Esophagus muscularis mucosa (tissue), 4 donors: ENCODE measurements around the gene NGEF. TPM values are rescaled to one million over a fixed set of nuclear protein-coding genes. Genes with fewer than 3 reads are reported as not detected.
A peak's percentile ranks its signal among the peaks of the same experiment; 100 is the strongest.

Experiments
- DNase-seq: peaks from one replicate; pipeline ENCODE4 v3.0.0-alpha.2; 2017; ENCODE audit errors: extremely low spot score
- H3K27ac ChIP-seq, 4 donors: fragments of 200-600 bp; sonication (generic); replicated peaks in 1 of 4; 1 replicate in 3 of 4; 2 replicates in 1 of 4; pipeline ENCODE4 v1.5.1; 2016 to 2019; ENCODE audit warnings: mild to moderate bottlenecking in 1 of 4
- H3K27me3 ChIP-seq, 4 donors: fragments of 200-600 bp; sonication (generic); one replicate each; pipeline versions ENCODE4 v1.5.1 to v1.6.0; 2016 to 2019
- H3K36me3 ChIP-seq, 4 donors: fragments of 200-600 bp; sonication (generic); one replicate each; pipeline ENCODE4 v1.5.1; 2016 to 2019
- H3K4me1 ChIP-seq, 4 donors: fragments of 200-600 bp; sonication (generic); one replicate each; pipeline ENCODE4 v1.5.1; 2016 to 2019
- H3K4me3 ChIP-seq, 4 donors: fragments of 200-600 bp; sonication (generic); 1 replicate in 2 of 4; 2 replicates in 2 of 4; pipeline ENCODE4 v1.5.1; 2016 to 2019; ENCODE audit warnings: mild to moderate bottlenecking in 4 of 4, moderate library complexity in 1 of 4
- H3K9me3 ChIP-seq, 4 donors: fragments of 200-600 bp; sonication (generic); 1 replicate in 3 of 4; 2 replicates in 1 of 4; pipeline ENCODE4 v1.5.1; 2016 to 2019
- EP300 ChIP-seq: sonication (generic); formaldehyde crosslinking; IDR thresholded peaks from one replicate; pipeline ENCODE4 v1.6.1; 2017; ENCODE audit warnings: antibody characterized with exemption
- POLR2A ChIP-seq: fragments of 450-650 bp; IDR thresholded peaks from one replicate; pipeline ENCODE4 v1.6.1; 2017; ENCODE audit warnings: antibody characterized with exemption, moderate library complexity, mild to moderate bottlenecking, low read depth
- POLR2AphosphoS5 ChIP-seq, 2 donors: sonication (generic); formaldehyde crosslinking; IDR thresholded peaks; one replicate each; pipeline ENCODE4 v1.6.1; 2017; ENCODE audit warnings: antibody characterized with exemption in 2 of 2
- WGBS: methylation state at CpG from one replicate; pipeline ENCODE4 v1.1.5; 2018; 5-methylcytosine and 5-hydroxymethylcytosine counted together
- intact Hi-C: fragments of 100-400 bp; cut with DNase I; formaldehyde crosslinking; loops from one replicate; pipeline ENCODE4 v1.15.1; 2023
- total RNA-seq, 4 donors: library from RNA; depleted of rRNA; stranded (reverse); fragments of >200 nt; gene quantifications; one replicate each; pipeline versions ENCODE4 v1.1.0 to v1.2.1, GENCODE V29; 2016
- TF ChIP-seq, protein P1 (sequence below), 3 experiments: fragments of 200-600 bp in 2 of 3; fragments of 450-650 bp in 1 of 3; sonication (generic) in 2 of 3; IDR thresholded peaks; one replicate each; pipeline ENCODE4 v1.5.1; 2017 to 2019; ENCODE audit warnings: antibody characterized with exemption in 3 of 3, mild to moderate bottlenecking in 2 of 3, moderate library complexity in 1 of 3

NGEF gene
- total RNA-seq, 4 donors from 2014 or later, result 0.33 to 0.98 (median 0.52) TPM; not detected in 1

DNA sequence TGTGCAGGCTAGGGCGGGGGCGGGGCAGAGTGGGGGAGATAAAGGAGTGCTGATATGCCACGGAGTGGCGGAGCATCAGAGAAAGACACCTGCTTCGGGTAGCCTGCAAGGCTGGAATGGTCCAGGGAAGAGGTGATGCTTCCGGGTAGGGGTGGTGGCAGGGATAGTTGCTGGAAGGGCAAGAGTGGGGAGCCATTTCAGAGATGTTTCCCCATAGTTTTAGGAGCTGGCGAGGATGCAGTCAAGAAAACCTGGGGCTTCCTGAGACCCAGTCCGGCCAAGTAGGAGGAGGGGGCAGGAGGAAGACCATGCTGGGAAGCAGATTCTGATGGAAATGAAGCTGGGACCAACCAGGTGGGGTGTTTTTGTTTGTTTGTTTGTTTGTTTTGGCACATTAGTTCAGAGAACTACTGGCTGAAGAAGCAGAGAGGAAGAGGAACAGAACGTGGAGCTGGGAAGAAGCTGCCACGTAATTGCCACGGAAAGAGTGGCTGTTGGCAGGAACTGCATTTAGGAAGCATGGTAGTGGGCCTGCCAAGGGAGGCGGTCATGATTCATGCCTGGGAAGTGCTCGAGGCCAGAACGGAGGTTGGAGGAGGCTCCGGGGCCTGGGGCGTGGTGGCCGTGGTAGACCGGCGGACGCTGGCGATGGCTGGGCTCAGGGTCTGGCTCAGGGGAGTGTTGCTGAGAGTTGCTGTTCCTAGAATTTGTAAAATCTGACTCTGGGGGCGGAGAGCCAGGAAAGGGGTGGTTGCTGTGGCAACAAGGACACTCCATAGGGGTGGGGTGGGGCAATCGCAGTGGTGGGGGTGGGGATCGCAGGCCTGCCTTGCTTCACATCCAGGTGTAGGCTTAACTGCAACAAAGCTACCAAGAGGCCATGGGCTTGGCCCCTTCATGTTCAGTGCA, 38.4 kb upstream of the NGEF start:
- H3K27me3 ChIP-seq, result peaks cover 0 to 45% (median 2%) of the 10 kb centered on the region in 4 donors
- DNase-seq, result no peak
- intact Hi-C loops, result loop anchor here (10.0 kb wide), 1 partner anchor 447 kb away; no protein-coding TSS in a partner anchor
- H3K36me3 ChIP-seq, result no peaks in the 10 kb centered on the region
- no peaks in the 10 kb centered on the region for H3K9me3 ChIP-seq
- TF ChIP-seq EP300 (no peak), POLR2AphosphoS5 (IDR thresholded peaks at IDR 0.05) (peak; percentile 32 to 67), POLR2A (no peak)
- TF ChIP-seq, protein P1, sequence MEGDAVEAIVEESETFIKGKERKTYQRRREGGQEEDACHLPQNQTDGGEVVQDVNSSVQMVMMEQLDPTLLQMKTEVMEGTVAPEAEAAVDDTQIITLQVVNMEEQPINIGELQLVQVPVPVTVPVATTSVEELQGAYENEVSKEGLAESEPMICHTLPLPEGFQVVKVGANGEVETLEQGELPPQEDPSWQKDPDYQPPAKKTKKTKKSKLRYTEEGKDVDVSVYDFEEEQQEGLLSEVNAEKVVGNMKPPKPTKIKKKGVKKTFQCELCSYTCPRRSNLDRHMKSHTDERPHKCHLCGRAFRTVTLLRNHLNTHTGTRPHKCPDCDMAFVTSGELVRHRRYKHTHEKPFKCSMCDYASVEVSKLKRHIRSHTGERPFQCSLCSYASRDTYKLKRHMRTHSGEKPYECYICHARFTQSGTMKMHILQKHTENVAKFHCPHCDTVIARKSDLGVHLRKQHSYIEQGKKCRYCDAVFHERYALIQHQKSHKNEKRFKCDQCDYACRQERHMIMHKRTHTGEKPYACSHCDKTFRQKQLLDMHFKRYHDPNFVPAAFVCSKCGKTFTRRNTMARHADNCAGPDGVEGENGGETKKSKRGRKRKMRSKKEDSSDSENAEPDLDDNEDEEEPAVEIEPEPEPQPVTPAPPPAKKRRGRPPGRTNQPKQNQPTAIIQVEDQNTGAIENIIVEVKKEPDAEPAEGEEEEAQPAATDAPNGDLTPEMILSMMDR (IDR thresholded peaks at IDR 0.05), result no peak
- 44% methylated on average over 23 of the region's 24 CpGs for WGBS
- H3K4me3 ChIP-seq, result no peak overlapping the region
- H3K27ac ChIP-seq, result peak overlapping the region in 2 of 4 donors; percentile 7 to 46
- peaks cover 0 to 9% (median 3%) of the 10 kb centered on the region in 4 donors for H3K4me1 ChIP-seq

DNA sequence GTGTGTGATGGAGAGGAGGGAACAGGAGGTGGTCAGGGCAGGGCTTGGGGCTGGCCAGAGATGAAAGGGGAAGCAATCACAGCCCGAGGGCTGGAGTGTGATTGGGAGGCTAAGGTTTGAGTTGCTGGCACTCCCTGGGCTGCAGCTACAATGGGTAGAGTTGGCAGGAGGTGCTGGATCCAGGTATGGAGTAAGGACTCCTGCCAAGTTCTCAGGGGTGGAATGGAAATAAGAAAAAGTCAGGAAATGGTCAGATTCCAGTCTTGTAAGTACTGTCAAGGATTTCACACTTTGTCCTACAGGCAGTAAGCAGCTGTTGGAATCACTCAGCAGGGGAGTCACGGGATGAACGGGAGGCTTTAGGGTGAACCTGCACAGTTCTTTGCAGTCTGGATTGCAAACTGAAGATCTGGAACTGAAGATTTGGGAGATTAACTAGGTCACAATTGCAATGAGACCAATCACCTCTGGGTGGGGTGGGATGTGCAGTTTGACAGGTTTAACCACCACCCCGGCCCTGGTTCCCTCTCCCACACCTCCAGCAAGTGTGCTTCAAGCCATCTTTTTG, 36.2 kb upstream of the NGEF start:
- no peak for TF ChIP-seq POLR2A
- TF ChIP-seq EP300, result no peak
- TF ChIP-seq, protein P1 (IDR thresholded peaks at IDR 0.05), result no peak
- no peak for TF ChIP-seq POLR2AphosphoS5 (IDR thresholded peaks at IDR 0.05)
- intact Hi-C loops, result no loop called here
- 55% methylated on average over 4 of the region's 4 CpGs for WGBS
- Histone ChIP-seq H3K9me3 (no peaks in the 10 kb centered on the region), H3K4me1 (peaks cover 0 to 6% (median 2%) of the 10 kb centered on the region in 4 donors), H3K27me3 (peaks cover 0 to 43% (median 2%) of the 10 kb centered on the region in 4 donors), H3K36me3 (no peaks in the 10 kb centered on the region), H3K27ac (no peak overlapping the region), H3K4me3 (no peak overlapping the region)
- DNase-seq, result no peak

DNA sequence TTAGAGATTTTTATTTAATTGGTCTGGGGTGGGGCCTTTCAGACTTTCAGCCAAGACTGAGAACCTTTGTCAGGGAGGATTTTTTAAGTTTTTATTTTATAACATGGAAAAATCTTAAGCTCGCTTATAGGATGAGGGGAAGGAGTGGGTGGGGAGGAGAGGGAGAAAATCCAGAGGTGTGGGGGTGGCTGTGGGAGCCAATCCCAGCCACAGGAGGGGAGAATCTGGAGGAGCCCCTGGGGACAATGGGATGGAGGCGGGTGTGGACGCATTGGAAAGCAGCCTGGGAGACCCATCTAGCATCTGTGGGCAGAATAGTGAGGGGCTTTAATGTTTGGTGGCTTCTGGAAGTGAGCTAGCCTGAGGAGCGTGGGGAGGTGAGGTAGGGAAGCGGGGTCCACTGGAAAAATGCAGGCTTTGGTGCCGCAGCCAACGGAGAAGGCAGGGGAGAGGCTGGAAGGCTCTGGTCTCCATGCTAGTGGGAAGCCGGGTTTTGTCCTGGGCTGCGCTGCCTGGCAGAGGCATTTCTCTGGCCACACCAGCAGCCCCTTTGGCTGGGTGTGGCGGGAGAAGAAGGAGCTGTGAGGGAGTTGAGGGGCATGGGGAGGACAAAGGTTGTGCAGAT, 35.6 kb upstream of the NGEF start:
- no peaks in the 10 kb centered on the region for H3K36me3 ChIP-seq
- TF ChIP-seq, protein P1 (IDR thresholded peaks at IDR 0.05), result no peak
- TF ChIP-seq POLR2A (no peak), EP300 (no peak), POLR2AphosphoS5 (IDR thresholded peaks at IDR 0.05) (no peak)
- H3K4me1 ChIP-seq, result no peaks in the 10 kb centered on the region
- peaks cover 0 to 37% (median 2%) of the 10 kb centered on the region in 4 donors for H3K27me3 ChIP-seq
- DNase-seq, result no peak
- no peak overlapping the region for H3K4me3 ChIP-seq
- intact Hi-C loops, result no loop called here
- no peak overlapping the region for H3K27ac ChIP-seq
- WGBS, result 82% methylated on average over 10 of the region's 10 CpGs
- H3K9me3 ChIP-seq, result no peaks in the 10 kb centered on the region

DNA sequence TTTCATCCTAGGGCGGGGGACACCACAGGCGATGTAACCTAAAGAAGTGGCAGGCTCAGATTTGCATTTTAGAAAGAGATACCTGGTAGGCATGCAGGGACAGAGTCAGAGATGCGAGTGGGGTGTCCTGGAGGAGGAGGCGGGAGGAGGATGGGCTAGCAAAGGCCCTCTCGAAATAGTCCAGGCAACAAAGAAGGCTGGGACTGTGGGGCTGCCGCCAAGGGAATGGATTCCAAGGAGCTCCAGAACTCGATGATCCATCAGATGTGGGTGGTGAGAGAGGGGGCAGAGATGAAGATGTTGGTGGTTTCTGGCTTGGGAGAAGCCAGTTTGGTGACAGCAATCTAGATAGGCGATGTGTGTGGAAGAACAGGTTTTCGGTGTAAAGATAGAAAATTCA, 34.6 kb upstream of the NGEF start:
- TF ChIP-seq, protein P1 (IDR thresholded peaks at IDR 0.05), result no peak
- TF ChIP-seq EP300 (no peak), POLR2A (no peak), POLR2AphosphoS5 (IDR thresholded peaks at IDR 0.05) (no peak)
- Histone ChIP-seq H3K36me3 (no peaks in the 10 kb centered on the region), H3K4me3 (no peak overlapping the region), H3K4me1 (no peaks in the 10 kb centered on the region), H3K9me3 (no peaks in the 10 kb centered on the region), H3K27ac (no peak overlapping the region), H3K27me3 (peaks cover 0 to 31% (median 2%) of the 10 kb centered on the region in 4 donors)
- DNase-seq, result no peak
- WGBS, result 89% methylated on average over 9 of the region's 9 CpGs
- intact Hi-C loops, result no loop called here
